ENCODE results near the gene SMTN. TPM values are rescaled to one million over a fixed set of nuclear protein-coding genes. Genes with fewer than 3 reads are reported as not detected.
"Not testable (repeated sequence)": the region's sequence is repeated elsewhere in the genome, so short reads cannot be mapped to it uniquely, and the experiment has no call there.

The SMTN gene
- total RNA-seq, 3 donors from 2014 or later, result 13.9 to 54.1 (median 41.6) TPM

- H3K4me3 ChIP-seq, result no peak overlapping the region
- TF ChIP-seq POLR2AphosphoS5 (IDR thresholded peaks at IDR 0.05) (no peak), POLR2A (IDR thresholded peaks at IDR 0.05) (no peak)
- TF ChIP-seq, protein P1, sequence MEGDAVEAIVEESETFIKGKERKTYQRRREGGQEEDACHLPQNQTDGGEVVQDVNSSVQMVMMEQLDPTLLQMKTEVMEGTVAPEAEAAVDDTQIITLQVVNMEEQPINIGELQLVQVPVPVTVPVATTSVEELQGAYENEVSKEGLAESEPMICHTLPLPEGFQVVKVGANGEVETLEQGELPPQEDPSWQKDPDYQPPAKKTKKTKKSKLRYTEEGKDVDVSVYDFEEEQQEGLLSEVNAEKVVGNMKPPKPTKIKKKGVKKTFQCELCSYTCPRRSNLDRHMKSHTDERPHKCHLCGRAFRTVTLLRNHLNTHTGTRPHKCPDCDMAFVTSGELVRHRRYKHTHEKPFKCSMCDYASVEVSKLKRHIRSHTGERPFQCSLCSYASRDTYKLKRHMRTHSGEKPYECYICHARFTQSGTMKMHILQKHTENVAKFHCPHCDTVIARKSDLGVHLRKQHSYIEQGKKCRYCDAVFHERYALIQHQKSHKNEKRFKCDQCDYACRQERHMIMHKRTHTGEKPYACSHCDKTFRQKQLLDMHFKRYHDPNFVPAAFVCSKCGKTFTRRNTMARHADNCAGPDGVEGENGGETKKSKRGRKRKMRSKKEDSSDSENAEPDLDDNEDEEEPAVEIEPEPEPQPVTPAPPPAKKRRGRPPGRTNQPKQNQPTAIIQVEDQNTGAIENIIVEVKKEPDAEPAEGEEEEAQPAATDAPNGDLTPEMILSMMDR (IDR thresholded peaks at IDR 0.05), result no peak
- no peak for DNase-seq (ENCODE audit: low spot score in 2 of 2)
Measured at GRCh38 chr22:31062566-31063230, 18.4 kb upstream of the SMTN start.

DNA sequence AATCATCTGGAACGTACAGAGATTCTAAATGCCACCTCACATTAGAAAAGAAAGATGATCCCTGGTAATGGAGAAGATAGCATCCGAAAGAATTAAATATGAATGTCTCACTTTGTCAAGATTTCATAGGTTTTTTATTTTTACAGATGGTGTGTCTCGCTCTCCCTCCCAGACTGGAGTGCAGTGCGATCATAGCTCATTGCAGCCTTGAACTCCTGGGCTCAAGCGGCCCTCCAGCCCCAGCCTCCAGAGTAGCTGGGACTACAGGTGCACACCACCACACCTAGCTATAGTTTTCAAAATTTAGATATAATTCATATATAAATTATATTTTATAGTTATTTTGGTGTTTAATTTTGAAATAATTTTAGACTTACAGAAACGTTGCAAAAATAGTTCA, 16.7 kb upstream of the SMTN start:
- Histone ChIP-seq H3K4me1 (no peaks in the 10 kb centered on the region), H3K27me3 (no peaks in the 10 kb centered on the region), H3K9me3 (no peaks in the 10 kb centered on the region), H3K4me3 (no peak overlapping the region), H3K36me3 (no peaks in the 10 kb centered on the region), H3K27ac (no peak overlapping the region)
- TF ChIP-seq POLR2AphosphoS5 (IDR thresholded peaks at IDR 0.05) (no peak), POLR2A (IDR thresholded peaks at IDR 0.05) (no peak)
- TF ChIP-seq, protein P1 (IDR thresholded peaks at IDR 0.05), result no peak
- intact Hi-C loops (cut with DNase I; ENCODE audit: low total_unique reads), result no loop called here
- DNase-seq (ENCODE audit: low spot score in 2 of 2), result no peak

More at GRCh38 chr22:31062566-31063230, 18.4 kb upstream of the SMTN start:
- Histone ChIP-seq H3K4me1 (no peaks in the 10 kb centered on the region), H3K9me3 (no peaks in the 10 kb centered on the region), H3K27me3 (no peaks in the 10 kb centered on the region), H3K36me3 (no peaks in the 10 kb centered on the region), H3K27ac (no peak overlapping the region)
- intact Hi-C loops (cut with DNase I; ENCODE audit: low total_unique reads), result no loop called here

DNA sequence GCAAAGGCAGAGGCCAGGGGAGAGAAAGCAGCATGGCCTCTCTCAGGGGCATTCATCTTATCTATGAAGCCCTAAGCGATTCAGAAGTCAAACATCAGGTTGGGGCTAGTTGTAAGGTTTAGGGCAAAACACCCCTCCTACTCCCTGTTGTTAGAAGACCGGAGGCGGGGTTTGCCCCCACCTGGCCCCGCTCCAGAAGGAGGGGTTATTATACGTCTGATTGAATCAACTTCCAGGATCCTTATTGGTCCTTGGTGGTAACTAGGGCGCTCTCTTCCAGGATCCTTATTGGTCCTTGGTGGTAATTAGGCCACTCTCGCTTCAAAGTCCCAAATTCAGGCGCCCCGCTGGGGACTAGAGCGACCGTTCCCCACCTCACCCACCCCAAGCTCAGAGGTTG, 12.1 kb upstream of the SMTN start:
- TF ChIP-seq POLR2AphosphoS5 (IDR thresholded peaks at IDR 0.05), result no peak
- no peak for TF ChIP-seq POLR2A (IDR thresholded peaks at IDR 0.05)
- TF ChIP-seq, protein P1 (IDR thresholded peaks at IDR 0.05), result no peak
- Histone ChIP-seq H3K27ac (no peak overlapping the region), H3K4me3 (no peak overlapping the region), H3K4me1 (no peaks in the 10 kb centered on the region), H3K36me3 (no peaks in the 10 kb centered on the region), H3K27me3 (no peaks in the 10 kb centered on the region), H3K9me3 (no peaks in the 10 kb centered on the region)
- DNase-seq (ENCODE audit: low spot score in 2 of 2), result no peak
- intact Hi-C loops (cut with DNase I; ENCODE audit: low total_unique reads), result no loop called here

GRCh38 chr22:31069691-31070314, 11.3 kb upstream of the SMTN start:
- H3K27ac ChIP-seq; H3K36me3 ChIP-seq; H3K4me3 ChIP-seq; H3K4me1 ChIP-seq; H3K9me3 ChIP-seq; H3K27me3 ChIP-seq; DNase-seq (ENCODE audit: low spot score in 2 of 2); intact Hi-C loops (cut with DNase I; ENCODE audit: low total_unique reads): not testable (repeated sequence)

GRCh38 chr22:31073125-31073524, 8.0 kb upstream of the SMTN start:
- H3K27ac ChIP-seq; intact Hi-C loops (cut with DNase I; ENCODE audit: low total_unique reads); H3K4me3 ChIP-seq; H3K4me1 ChIP-seq; H3K9me3 ChIP-seq; H3K36me3 ChIP-seq; DNase-seq (ENCODE audit: low spot score in 2 of 2); H3K27me3 ChIP-seq: not testable (repeated sequence)

- intact Hi-C loops (cut with DNase I; ENCODE audit: low total_unique reads); H3K27me3 ChIP-seq; H3K36me3 ChIP-seq; H3K4me1 ChIP-seq; H3K9me3 ChIP-seq; DNase-seq (ENCODE audit: low spot score in 2 of 2); H3K4me3 ChIP-seq; H3K27ac ChIP-seq: not testable (repeated sequence)
Measured at GRCh38 chr22:31073545-31074145, 7.5 kb upstream of the SMTN start.

All from breast epithelium (tissue), 4 donors.